GM23338 (cell line): ENCODE measurements around the gene LIPG. TPM values are rescaled to one million over a fixed set of nuclear protein-coding genes. Genes with fewer than 3 reads are reported as not detected.

ENCODE experiments used
- CREB1 ChIP-seq: fragments of 250-450 bp; sonication (Bioruptor Pico); IDR thresholded peaks from 2 replicates; pipeline ENCODE4 v1.5.0; 2020; ENCODE audit warnings: low read depth, mild to moderate bottlenecking, moderate library complexity
- EZH2 ChIP-seq: fragments of 200-600 bp; sonication (generic); IDR thresholded peaks from one replicate; pipeline ENCODE4 v1.8.0; 2017; ENCODE audit warnings: antibody characterized with exemption, mild to moderate bottlenecking, low read depth; ENCODE audit not compliant: unreplicated experiment
- EZH2phosphoT487 ChIP-seq: fragments of 200-600 bp; sonication (generic); IDR thresholded peaks from one replicate; pipeline ENCODE4 v1.8.1; 2018; ENCODE audit warnings: antibody characterized with exemption; ENCODE audit not compliant: unreplicated experiment
- JUNB ChIP-seq: IDR thresholded peaks from one replicate; pipeline ENCODE4 v1.6.1; 2016; ENCODE audit warnings: antibody characterized with exemption; ENCODE audit not compliant: unreplicated experiment
- NANOG ChIP-seq: IDR thresholded peaks from 2 replicates; pipeline ENCODE4 v1.6.1; 2016; ENCODE audit warnings: antibody characterized with exemption, borderline replicate concordance
- STAT1 ChIP-seq: IDR thresholded peaks from one replicate; pipeline ENCODE4 v1.6.1; 2016; ENCODE audit warnings: antibody characterized with exemption; ENCODE audit not compliant: unreplicated experiment
- ZNF331 ChIP-seq: fragments of 250-450 bp; sonication (Bioruptor Pico); IDR thresholded peaks from 2 replicates; pipeline ENCODE4 v1.5.0; 2020; ENCODE audit warnings: low read depth, mild to moderate bottlenecking, moderate library complexity
- polyA plus RNA-seq: library from polyadenylated mRNA; unstranded; fragments of >200 nt; fragmentation: Nextera tagmentation; extraction: Ambion mirVana; gene quantifications from 2 replicates; pipeline ENCODE4 v1.2.1, GENCODE V29; 2016
- total RNA-seq: library from RNA; depleted of rRNA; stranded (reverse); fragments of >200 nt; shearing (Covaris generic); gene quantifications from 2 replicates; pipeline ENCODE4 v1.2.3, GENCODE V29; 2014
- TF ChIP-seq, protein P1 (sequence below): fragments of 250-450 bp; sonication (Bioruptor Pico); IDR thresholded peaks from 2 replicates; pipeline ENCODE4 v1.5.0; 2020; ENCODE audit warnings: mild to moderate bottlenecking, moderate library complexity
- TF ChIP-seq, protein P2 (sequence below): IDR thresholded peaks from 2 replicates; pipeline ENCODE4 v1.6.1; 2016; ENCODE audit warnings: antibody characterized with exemption
- TF ChIP-seq, protein P3 (sequence below), 2 experiments: fragments of 200-600 bp in 1 of 2; sonication (generic) in 1 of 2; conservative IDR thresholded peaks; 2 replicates each; pipeline versions ENCODE4 v1.5.1 to v1.6.1; 2016 to 2017; ENCODE audit warnings: antibody characterized with exemption in 2 of 2, low read depth in 2 of 2, mild to moderate bottlenecking in 2 of 2, moderate library complexity in 1 of 2

LIPG gene
- total and polyA plus RNA-seq, 2 experiments from 2014 or later: 4.9 to 17.7 TPM

- TF ChIP-seq, protein P1, sequence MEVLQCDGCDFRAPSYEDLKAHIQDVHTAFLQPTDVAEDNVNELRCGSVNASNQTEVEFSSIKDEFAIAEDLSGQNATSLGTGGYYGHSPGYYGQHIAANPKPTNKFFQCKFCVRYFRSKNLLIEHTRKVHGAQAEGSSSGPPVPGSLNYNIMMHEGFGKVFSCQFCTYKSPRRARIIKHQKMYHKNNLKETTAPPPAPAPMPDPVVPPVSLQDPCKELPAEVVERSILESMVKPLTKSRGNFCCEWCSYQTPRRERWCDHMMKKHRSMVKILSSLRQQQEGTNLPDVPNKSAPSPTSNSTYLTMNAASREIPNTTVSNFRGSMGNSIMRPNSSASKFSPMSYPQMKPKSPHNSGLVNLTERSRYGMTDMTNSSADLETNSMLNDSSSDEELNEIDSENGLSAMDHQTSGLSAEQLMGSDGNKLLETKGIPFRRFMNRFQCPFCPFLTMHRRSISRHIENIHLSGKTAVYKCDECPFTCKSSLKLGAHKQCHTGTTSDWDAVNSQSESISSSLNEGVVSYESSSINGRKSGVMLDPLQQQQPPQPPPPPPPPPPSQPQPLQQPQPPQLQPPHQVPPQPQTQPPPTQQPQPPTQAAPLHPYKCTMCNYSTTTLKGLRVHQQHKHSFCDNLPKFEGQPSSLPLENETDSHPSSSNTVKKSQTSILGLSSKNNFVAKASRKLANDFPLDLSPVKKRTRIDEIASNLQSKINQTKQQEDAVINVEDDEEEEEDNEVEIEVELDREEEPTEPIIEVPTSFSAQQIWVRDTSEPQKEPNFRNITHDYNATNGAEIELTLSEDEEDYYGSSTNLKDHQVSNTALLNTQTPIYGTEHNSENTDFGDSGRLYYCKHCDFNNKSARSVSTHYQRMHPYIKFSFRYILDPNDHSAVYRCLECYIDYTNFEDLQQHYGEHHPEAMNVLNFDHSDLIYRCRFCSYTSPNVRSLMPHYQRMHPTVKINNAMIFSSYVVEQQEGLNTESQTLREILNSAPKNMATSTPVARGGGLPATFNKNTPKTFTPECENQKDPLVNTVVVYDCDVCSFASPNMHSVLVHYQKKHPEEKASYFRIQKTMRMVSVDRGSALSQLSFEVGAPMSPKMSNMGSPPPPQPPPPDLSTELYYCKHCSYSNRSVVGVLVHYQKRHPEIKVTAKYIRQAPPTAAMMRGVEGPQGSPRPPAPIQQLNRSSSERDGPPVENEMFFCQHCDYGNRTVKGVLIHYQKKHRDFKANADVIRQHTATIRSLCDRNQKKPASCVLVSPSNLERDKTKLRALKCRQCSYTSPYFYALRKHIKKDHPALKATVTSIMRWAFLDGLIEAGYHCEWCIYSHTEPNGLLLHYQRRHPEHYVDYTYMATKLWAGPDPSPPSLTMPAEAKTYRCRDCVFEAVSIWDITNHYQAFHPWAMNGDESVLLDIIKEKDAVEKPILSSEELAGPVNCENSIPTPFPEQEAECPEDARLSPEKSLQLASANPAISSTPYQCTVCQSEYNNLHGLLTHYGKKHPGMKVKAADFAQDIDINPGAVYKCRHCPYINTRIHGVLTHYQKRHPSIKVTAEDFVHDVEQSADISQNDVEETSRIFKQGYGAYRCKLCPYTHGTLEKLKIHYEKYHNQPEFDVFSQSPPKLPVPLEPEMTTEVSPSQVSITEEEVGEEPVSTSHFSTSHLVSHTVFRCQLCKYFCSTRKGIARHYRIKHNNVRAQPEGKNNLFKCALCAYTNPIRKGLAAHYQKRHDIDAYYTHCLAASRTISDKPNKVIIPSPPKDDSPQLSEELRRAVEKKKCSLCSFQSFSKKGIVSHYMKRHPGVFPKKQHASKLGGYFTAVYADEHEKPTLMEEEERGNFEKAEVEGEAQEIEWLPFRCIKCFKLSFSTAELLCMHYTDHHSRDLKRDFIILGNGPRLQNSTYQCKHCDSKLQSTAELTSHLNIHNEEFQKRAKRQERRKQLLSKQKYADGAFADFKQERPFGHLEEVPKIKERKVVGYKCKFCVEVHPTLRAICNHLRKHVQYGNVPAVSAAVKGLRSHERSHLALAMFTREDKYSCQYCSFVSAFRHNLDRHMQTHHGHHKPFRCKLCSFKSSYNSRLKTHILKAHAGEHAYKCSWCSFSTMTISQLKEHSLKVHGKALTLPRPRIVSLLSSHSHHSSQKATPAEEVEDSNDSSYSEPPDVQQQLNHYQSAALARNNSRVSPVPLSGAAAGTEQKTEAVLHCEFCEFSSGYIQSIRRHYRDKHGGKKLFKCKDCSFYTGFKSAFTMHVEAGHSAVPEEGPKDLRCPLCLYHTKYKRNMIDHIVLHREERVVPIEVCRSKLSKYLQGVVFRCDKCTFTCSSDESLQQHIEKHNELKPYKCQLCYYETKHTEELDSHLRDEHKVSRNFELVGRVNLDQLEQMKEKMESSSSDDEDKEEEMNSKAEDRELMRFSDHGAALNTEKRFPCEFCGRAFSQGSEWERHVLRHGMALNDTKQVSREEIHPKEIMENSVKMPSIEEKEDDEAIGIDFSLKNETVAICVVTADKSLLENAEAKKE (CRISPR knock-in tag): no peak
- TF ChIP-seq STAT1 (no peak), CREB1 (CRISPR knock-in tag) (no peak), EZH2 (no peak), ZNF331 (CRISPR knock-in tag) (no peak), JUNB (no peak), NANOG (no peak), EZH2phosphoT487 (no peak)
- TF ChIP-seq, protein P2, sequence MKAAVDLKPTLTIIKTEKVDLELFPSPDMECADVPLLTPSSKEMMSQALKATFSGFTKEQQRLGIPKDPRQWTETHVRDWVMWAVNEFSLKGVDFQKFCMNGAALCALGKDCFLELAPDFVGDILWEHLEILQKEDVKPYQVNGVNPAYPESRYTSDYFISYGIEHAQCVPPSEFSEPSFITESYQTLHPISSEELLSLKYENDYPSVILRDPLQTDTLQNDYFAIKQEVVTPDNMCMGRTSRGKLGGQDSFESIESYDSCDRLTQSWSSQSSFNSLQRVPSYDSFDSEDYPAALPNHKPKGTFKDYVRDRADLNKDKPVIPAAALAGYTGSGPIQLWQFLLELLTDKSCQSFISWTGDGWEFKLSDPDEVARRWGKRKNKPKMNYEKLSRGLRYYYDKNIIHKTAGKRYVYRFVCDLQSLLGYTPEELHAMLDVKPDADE: no peak
- TF ChIP-seq, protein P3, sequence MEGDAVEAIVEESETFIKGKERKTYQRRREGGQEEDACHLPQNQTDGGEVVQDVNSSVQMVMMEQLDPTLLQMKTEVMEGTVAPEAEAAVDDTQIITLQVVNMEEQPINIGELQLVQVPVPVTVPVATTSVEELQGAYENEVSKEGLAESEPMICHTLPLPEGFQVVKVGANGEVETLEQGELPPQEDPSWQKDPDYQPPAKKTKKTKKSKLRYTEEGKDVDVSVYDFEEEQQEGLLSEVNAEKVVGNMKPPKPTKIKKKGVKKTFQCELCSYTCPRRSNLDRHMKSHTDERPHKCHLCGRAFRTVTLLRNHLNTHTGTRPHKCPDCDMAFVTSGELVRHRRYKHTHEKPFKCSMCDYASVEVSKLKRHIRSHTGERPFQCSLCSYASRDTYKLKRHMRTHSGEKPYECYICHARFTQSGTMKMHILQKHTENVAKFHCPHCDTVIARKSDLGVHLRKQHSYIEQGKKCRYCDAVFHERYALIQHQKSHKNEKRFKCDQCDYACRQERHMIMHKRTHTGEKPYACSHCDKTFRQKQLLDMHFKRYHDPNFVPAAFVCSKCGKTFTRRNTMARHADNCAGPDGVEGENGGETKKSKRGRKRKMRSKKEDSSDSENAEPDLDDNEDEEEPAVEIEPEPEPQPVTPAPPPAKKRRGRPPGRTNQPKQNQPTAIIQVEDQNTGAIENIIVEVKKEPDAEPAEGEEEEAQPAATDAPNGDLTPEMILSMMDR (conservative IDR thresholded peaks at IDR 0.05; ENCODE audit: low read depth in 2 of 2): no peak
Measured at GRCh38 chr18:49590608-49591007, 28.8 kb downstream of the LIPG start (continued).
